Activated CD4-positive, alpha-beta memory T cell treated with anti-CD3 and anti-CD28 coated beads, Interleukin-2, amount 10 ng/mL, durations not matched to agents 7 days and 5 days (primary cell): ENCODE results near the gene ZP1. TPM values are rescaled to one million over a fixed set of nuclear protein-coding genes. Genes with fewer than 3 reads are reported as not detected.

Source experiments
- CTCF ChIA-PET: fragments of 350-600 bp; sonication (Branson Sonifier 250); formaldehyde crosslinking; loops from one replicate; lab custom pipeline; 2021; ENCODE audit warnings: antibody characterized with exemption, inconsistent platforms; lab: Charles Lee
- POLR2A ChIA-PET: fragments of 350-600 bp; sonication (Branson Sonifier 250); formaldehyde crosslinking; loops from one replicate; lab custom pipeline; 2021; ENCODE audit warnings: antibody characterized with exemption; lab: Charles Lee
- DNase-seq: peaks from one replicate; pipeline ENCODE4 v3.0.0-alpha.2; 2020
- H3K27ac Mint-ChIP-seq: one replicate; pipeline ENCODE4 v1.8.0; 2021; ENCODE audit warnings: mild to moderate bottlenecking, mixed read lengths
- H3K27me3 Mint-ChIP-seq: one replicate; pipeline ENCODE4 v1.8.0; 2021; ENCODE audit warnings: mixed read lengths
- H3K36me3 Mint-ChIP-seq: one replicate; pipeline ENCODE4 v1.8.0; 2021; ENCODE audit warnings: low read depth, mixed read lengths
- H3K4me1 Mint-ChIP-seq: one replicate; pipeline ENCODE4 v1.8.0; 2021; ENCODE audit warnings: mixed read lengths
- H3K4me3 Mint-ChIP-seq: one replicate; pipeline ENCODE4 v1.8.0; 2021; ENCODE audit warnings: mild to moderate bottlenecking, mixed read lengths
- H3K9me3 Mint-ChIP-seq: one replicate; pipeline ENCODE4 v1.8.0; 2021; ENCODE audit warnings: mixed read lengths
- total RNA-seq, 2 experiments: library from RNA; stranded (reverse); gene quantifications; one replicate each; pipeline ENCODE4 v1.2.3, GENCODE V29; 2021

Gene ZP1
- total RNA-seq, 2 experiments from 2014 or later, result 0.18 TPM; not detected in 1

GRCh38 chr11:60878245-60879101, 11.1 kb downstream of the ZP1 start:
- Mint-ChIP-seq H3K4me1 (peaks cover 14% of the 10 kb centered on the region), H3K4me3 (no peak overlapping the region), H3K36me3 (peaks cover 20% of the 10 kb centered on the region), H3K27ac (no peak overlapping the region), H3K27me3 (no peaks in the 10 kb centered on the region), H3K9me3 (no peaks in the 10 kb centered on the region)
- DNase-seq, result no peak
- ChIA-PET POLR2A (no interaction called here), CTCF (interaction anchor here (1.1 to 2.8 kb wide), 2 partner anchors 9 to 10 kb away, joined by 3 to 14 read pairs; no protein-coding TSS in a partner anchor)

GRCh38 chr11:60879104-60879503, 11.8 kb downstream of the ZP1 start:
- DNase-seq, result no peak
- Mint-ChIP-seq H3K9me3 (no peaks in the 10 kb centered on the region), H3K4me3 (no peak overlapping the region), H3K27me3 (no peaks in the 10 kb centered on the region), H3K27ac (no peak overlapping the region), H3K4me1 (peaks cover 8% of the 10 kb centered on the region), H3K36me3 (peaks cover 26% of the 10 kb centered on the region)
- POLR2A ChIA-PET, result no interaction called here
- CTCF ChIA-PET, result no interaction called here

GRCh38 chr11:60879971-60880588, 12.7 kb downstream of the ZP1 start:
- ChIA-PET POLR2A (no interaction called here), CTCF (no interaction called here)
- Mint-ChIP-seq H3K4me3 (no peak overlapping the region), H3K27ac (no peak overlapping the region), H3K9me3 (no peaks in the 10 kb centered on the region), H3K36me3 (peaks cover 26% of the 10 kb centered on the region), H3K4me1 (peaks cover 1% of the 10 kb centered on the region), H3K27me3 (no peaks in the 10 kb centered on the region)
- DNase-seq, result no peak

DNA sequence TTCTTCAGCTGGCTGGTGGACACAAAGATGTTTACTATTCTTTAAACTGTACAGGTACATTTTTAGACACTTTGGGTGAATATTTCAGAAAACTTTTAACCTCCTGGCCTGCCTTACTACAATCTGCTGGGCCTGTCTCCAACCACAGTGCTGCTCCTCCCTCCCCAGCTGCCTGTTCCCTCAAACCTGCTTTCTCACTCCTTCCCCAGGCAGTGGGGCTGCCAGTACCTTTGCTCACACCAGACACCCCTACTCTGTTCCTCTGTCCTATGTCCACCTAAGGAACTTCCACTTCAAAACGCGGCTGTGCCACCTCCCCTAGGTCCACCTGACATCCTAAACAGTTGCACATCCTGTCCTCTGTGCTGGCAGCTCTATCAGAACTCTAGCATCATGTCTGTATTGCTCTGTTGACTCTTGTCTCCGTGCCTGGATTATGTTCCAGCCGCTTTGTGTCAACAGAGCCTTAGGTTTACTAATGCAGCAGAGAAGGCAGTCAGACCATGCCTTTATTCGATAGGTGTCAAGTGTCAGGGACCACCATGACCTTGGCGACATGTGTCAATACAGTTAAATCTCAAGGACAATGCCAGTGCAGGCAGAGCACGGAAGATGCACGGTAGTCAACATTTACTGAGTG, 13.4 kb downstream of the ZP1 start:
- no peaks in the 10 kb centered on the region for H3K27me3 Mint-ChIP-seq
- no peak for DNase-seq
- peaks cover 26% of the 10 kb centered on the region for H3K36me3 Mint-ChIP-seq
- ChIA-PET POLR2A (interaction anchor here (1.2 kb wide), 1 partner anchor 8 kb away, joined by 3 read pairs; no protein-coding TSS in a partner anchor), CTCF (no interaction called here)
- H3K27ac Mint-ChIP-seq, result no peak overlapping the region
- peaks cover 1% of the 10 kb centered on the region for H3K4me1 Mint-ChIP-seq
- no peak overlapping the region for H3K4me3 Mint-ChIP-seq
- no peaks in the 10 kb centered on the region for H3K9me3 Mint-ChIP-seq

DNA sequence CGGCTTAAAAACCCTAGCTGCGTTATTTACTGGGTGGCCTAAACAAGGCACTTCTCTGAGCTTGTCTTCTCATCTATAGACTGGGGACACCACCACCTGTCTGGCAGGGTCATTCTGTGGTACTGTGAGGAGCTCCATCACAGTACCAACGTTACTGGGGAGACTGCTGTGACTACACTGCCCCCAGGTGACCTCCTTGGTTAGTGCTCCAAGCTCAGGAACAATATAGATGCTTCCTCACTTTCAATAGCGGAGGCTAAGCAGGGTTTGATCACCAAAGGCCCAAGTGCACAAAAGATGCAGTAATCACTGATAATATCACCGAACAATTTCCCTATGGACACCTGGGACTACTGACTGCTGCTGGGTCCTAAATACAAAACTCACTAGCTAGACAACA, 20.2 kb downstream of the ZP1 start:
- DNase-seq, result peak; percentile 55
- no peak overlapping the region for H3K27ac Mint-ChIP-seq
- ChIA-PET CTCF (interaction anchor here (0.6 to 5.3 kb wide), 32 partner anchors 9 to 300 kb away, joined by 3 to 281 read pairs (median 6); partner anchors contain the start of genes CCDC86, MS4A10, PTGDR2 and TMEM109), POLR2A (interaction anchor here (0.6 to 2.2 kb wide), 9 partner anchors 9 to 56 kb away, joined by 3 to 20 read pairs (median 3); partner anchors contain the start of gene CCDC86)
- H3K4me1 Mint-ChIP-seq, result peaks cover 9% of the 10 kb centered on the region
- no peaks in the 10 kb centered on the region for H3K9me3 Mint-ChIP-seq
- H3K36me3 Mint-ChIP-seq, result peaks cover 30% of the 10 kb centered on the region
- no peaks in the 10 kb centered on the region for H3K27me3 Mint-ChIP-seq
- H3K4me3 Mint-ChIP-seq, result no peak overlapping the region

GRCh38 chr11:60889869-60890311, 22.5 kb downstream of the ZP1 start:
- Mint-ChIP-seq H3K4me3 (no peak overlapping the region), H3K27ac (peak overlapping the region; percentile 3), H3K9me3 (no peaks in the 10 kb centered on the region), H3K4me1 (peaks cover 7% of the 10 kb centered on the region), H3K36me3 (peaks cover 34% of the 10 kb centered on the region), H3K27me3 (no peaks in the 10 kb centered on the region)
- no peak for DNase-seq
- ChIA-PET POLR2A (interaction anchor here (1.2 to 1.8 kb wide), 2 partner anchors 9 to 14 kb away, joined by 4 to 6 read pairs; no protein-coding TSS in a partner anchor), CTCF (interaction anchor here (0.9 to 5.3 kb wide), 3 partner anchors 9 to 61 kb away, joined by 3 to 281 read pairs (median 6); no protein-coding TSS in a partner anchor)

DNA sequence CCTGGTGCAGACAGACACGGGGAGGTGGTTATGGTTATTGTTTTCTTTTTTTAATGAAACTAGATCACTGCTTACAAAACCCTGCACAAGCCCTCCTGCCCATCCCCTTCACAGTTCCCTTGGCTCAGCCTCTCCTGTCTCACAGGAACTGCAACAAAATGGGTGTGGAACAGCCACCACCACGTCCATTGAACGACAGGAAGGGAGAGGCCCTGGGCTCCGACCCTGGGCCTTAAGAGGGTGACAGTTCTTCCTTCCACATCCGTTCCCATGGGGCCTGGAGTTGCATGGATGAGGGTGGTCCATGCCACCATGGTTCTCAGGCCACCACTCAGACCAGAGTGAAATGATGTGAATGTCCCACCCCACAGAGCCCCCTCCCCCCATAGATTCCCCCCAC, 23.4 kb downstream of the ZP1 start:
- POLR2A ChIA-PET, result interaction anchor here (1.2 to 1.8 kb wide), 2 partner anchors 8 to 11 kb away, joined by 4 to 6 read pairs; no protein-coding TSS in a partner anchor
- no peak overlapping the region for H3K27ac Mint-ChIP-seq
- peaks cover 7% of the 10 kb centered on the region for H3K4me1 Mint-ChIP-seq
- H3K9me3 Mint-ChIP-seq, result no peaks in the 10 kb centered on the region
- H3K27me3 Mint-ChIP-seq, result no peaks in the 10 kb centered on the region
- DNase-seq, result no peak
- peaks cover 41% of the 10 kb centered on the region for H3K36me3 Mint-ChIP-seq
- no peak overlapping the region for H3K4me3 Mint-ChIP-seq
- CTCF ChIA-PET, result interaction anchor here (1.6 to 5.3 kb wide), 2 partner anchors 14 to 62 kb away, joined by 4 to 281 read pairs; no protein-coding TSS in a partner anchor

DNA sequence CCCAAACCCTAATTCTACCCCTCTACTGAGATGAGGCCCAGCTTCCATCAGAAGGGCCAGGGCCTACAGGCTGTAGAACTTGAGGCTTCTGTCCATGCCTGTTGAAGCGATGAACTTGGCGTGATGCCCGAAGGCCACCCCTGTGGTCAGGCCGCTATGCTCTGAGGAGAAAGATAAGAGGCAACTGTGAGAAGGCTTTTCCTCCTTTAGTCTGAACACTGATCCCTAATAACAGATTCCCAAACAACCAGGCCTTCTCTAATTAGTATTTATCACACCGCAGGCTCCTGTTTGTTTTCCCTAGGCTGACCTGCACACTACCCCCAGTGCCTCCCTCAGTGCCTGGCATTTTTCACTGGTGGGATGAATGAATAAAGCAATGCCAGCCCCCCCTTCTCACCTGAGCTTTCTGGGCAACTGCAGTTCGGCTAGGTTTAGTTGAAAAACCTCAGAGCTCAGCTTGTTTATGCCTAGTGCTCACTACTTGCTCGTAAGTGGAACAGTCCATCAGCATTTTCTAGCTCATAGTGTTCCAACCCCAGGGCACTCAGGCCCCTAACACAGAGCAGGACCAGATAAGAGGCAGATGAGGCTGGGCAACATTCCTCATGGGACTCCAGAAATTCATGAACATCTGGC, 23.9 kb downstream of the ZP1 start:
- H3K36me3 Mint-ChIP-seq, result peaks cover 42% of the 10 kb centered on the region
- no peaks in the 10 kb centered on the region for H3K27me3 Mint-ChIP-seq
- DNase-seq, result no peak
- H3K4me3 Mint-ChIP-seq, result no peak overlapping the region
- ChIA-PET CTCF (interaction anchor here (1.0 to 1.6 kb wide), 3 partner anchors 13 to 296 kb away, joined by 3 to 6 read pairs (median 4); no protein-coding TSS in a partner anchor), POLR2A (interaction anchor here (0.9 to 1.2 kb wide), 2 partner anchors 10 to 59 kb away, joined by 3 to 4 read pairs; no protein-coding TSS in a partner anchor)
- H3K27ac Mint-ChIP-seq, result no peak overlapping the region
- peaks cover 7% of the 10 kb centered on the region for H3K4me1 Mint-ChIP-seq
- no peaks in the 10 kb centered on the region for H3K9me3 Mint-ChIP-seq

DNA sequence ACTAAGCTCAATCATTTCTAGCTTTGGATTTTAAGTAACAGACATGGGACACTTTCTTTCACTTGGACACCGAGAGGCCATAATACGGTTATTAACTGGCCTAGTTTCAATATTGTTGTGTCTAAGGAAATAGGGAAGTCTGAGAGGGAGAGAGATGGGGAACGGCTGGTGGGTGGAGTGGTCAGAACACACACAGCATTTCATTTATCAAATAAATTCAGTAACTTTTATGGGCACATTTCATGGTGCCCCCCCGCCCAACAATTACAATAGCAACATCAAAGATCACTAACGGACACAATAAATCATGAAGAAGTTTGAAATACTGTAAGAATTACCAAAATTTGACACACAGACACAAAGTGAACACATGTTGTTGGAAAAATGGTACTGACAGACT, 28.3 kb downstream of the ZP1 start:
- no peak for DNase-seq
- Mint-ChIP-seq H3K36me3 (peaks cover 74% of the 10 kb centered on the region), H3K27ac (no peak overlapping the region), H3K4me1 (no peaks in the 10 kb centered on the region), H3K4me3 (no peak overlapping the region), H3K9me3 (no peaks in the 10 kb centered on the region), H3K27me3 (no peaks in the 10 kb centered on the region)
- ChIA-PET CTCF (interaction anchor here (1.2 to 4.4 kb wide), 5 partner anchors 8 to 132 kb away, joined by 3 to 37 read pairs (median 5); no protein-coding TSS in a partner anchor), POLR2A (no interaction called here)

DNA sequence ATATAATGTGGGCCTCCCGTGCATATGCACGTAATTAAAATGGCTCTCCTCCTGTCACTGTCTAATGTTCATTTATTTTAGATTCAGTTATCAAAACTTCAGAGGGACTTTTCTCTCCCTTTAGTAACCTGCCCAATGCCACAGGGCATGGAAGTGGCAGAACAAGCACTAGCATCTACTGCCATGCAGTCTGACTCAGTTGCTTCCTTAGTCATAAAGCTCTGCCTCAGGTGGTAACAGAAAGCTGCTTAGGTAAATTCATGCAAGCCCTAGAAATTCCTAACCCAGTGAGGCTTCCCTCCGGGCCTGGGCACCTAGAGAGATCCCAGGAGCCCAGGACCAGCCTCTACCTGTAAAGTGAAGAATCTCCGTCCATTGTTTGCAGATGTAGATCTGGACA, 30.2 kb downstream of the ZP1 start:
- POLR2A ChIA-PET, result no interaction called here
- Mint-ChIP-seq H3K4me3 (no peak overlapping the region), H3K9me3 (no peaks in the 10 kb centered on the region), H3K27me3 (no peaks in the 10 kb centered on the region), H3K27ac (no peak overlapping the region), H3K4me1 (peaks cover 2% of the 10 kb centered on the region), H3K36me3 (peaks cover 79% of the 10 kb centered on the region)
- DNase-seq, result no peak
- CTCF ChIA-PET, result interaction anchor here (0.8 to 4.4 kb wide), 6 partner anchors 10 to 65 kb away, joined by 3 to 37 read pairs (median 10); no protein-coding TSS in a partner anchor

DNA sequence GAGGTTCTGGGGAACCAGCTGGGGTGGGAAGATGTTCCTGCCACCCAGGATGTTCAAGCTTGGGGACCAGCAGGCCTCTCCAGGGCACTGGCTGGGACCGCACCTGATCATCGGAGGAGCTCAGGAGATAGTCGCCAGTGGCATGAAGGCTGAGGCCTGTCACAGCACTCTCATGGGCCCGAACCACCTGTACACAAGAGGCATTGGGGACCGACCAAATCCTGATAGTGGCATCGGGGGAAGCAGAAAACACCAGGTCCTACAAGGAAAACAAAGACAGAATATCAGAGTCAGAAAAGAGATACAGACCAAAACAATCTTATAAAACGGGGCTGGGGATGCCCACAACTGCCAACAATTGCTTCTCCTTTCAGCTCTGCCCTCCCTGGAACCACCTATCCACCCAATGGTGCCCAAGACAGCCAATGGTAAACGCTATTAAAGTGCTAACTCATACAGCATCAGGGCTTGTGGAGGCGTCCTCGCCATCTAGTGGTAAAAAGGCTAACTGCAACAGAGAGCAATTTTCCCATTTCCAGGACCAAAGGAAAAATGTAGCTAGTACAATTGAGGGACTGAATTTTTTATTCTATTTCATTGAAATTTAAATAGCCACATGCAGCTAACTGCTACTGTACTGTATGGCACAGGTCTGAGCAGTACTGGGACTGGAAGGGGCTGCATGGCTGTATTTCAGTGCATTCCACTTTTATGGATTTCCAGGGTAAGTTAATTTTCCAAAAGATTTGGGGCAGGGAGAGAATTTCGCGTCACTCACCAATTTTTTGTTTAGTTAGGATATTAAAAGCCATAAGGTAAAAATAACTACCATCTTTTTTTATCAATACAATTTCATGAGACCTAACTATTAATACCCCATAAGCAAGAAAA, 31.9 kb downstream of the ZP1 start:
- DNase-seq, result peak; percentile 33
- Mint-ChIP-seq H3K4me1 (peaks cover 13% of the 10 kb centered on the region), H3K36me3 (peaks cover 85% of the 10 kb centered on the region), H3K4me3 (no peak overlapping the region), H3K27me3 (no peaks in the 10 kb centered on the region), H3K27ac (no peak overlapping the region), H3K9me3 (no peaks in the 10 kb centered on the region)
- POLR2A ChIA-PET, result interaction anchor here (1.0 to 1.4 kb wide), 2 partner anchors 10 to 16 kb away, joined by 5 to 6 read pairs; no protein-coding TSS in a partner anchor
- CTCF ChIA-PET, result interaction anchor here (0.6 to 7.6 kb wide), 18 partner anchors 10 to 766 kb away, joined by 3 to 87 read pairs (median 4); partner anchors contain the start of gene TMEM109
